Ureter (tissue), 1 donor: ENCODE data around the gene EAF1. TPM values are rescaled to one million over a fixed set of nuclear protein-coding genes. Genes with fewer than 3 reads are reported as not detected.
A peak's percentile ranks its signal among the peaks of the same experiment; 100 is the strongest.
"Not testable (repeated sequence)": the region's sequence is repeated elsewhere in the genome, so short reads cannot be mapped to it uniquely, and the experiment has no call there.

Experiments
- DNase-seq: peaks from one replicate; pipeline ENCODE4 v3.0.0-alpha.2; 2020; ENCODE audit warnings: low spot score
- total RNA-seq: library from RNA; stranded (reverse); gene quantifications from one replicate; pipeline ENCODE4 v1.2.4, GENCODE V29; 2023
- donor health status: DM: yes; HTN: yes; CAD: no.

The EAF1 gene
- total RNA-seq, 1 donor from 2014 or later: 14.1 TPM

GRCh38 chr3:15452156-15452555, 24.8 kb downstream of the EAF1 start:
- peak; percentile 13 for DNase-seq

DNA sequence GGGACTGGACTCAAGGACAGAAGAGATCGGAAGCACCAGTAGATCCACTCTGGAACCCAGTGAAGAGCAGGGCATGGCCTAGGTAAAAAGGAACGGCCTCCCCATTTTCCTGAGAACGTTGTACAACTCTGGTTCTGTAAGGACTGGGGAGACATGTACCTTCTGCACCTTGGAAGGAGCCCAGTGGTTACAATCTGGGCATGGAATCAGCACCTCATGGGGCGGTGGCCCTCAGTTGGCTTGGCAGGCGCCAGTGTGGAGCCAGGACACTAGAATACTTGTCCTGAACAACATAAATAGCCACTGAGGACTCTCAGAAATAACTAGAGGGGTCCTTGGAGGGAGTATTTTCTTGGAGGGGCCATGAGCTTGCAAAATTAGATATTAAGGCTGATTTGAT, 25.6 kb downstream of the EAF1 start:
- no peak for DNase-seq

- DNase-seq: no peak
These were observed 26.1 kb downstream of the EAF1 start for GRCh38 chr3:15453501-15453900.

DNA sequence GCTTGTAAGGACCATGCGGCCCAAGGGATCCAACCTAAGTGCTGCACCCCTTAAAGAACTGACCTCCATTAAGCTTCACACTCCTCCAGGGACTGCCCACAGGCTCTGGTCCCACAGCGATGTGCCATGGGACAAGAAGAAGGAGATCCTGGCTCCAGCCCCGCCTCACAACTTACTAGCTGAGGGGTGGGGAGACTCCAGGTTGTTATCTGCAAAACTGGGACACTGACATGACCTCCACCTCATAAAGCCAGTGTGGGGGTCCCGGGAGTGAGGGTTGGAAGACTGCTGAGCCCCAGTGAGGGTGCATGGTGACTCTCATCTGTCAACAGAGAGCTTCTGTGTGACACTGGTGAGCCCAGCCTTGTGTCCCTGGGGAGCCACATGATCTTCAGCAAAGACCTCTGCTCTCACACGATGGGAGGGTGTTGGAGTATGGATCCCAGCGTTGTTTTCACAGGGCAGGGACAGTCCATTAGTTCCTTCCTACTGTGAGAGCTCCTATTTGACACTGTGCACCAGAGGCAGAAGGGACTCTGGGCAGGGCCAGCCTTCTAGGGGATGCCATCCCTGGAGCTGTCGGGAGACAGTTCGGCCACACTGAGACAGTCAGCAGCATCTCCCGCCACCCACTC, 26.7 kb downstream of the EAF1 start:
- peak; percentile 26 for DNase-seq

- no peak for DNase-seq
These were observed 27.6 kb downstream of the EAF1 start for GRCh38 chr3:15454965-15455364.

DNA sequence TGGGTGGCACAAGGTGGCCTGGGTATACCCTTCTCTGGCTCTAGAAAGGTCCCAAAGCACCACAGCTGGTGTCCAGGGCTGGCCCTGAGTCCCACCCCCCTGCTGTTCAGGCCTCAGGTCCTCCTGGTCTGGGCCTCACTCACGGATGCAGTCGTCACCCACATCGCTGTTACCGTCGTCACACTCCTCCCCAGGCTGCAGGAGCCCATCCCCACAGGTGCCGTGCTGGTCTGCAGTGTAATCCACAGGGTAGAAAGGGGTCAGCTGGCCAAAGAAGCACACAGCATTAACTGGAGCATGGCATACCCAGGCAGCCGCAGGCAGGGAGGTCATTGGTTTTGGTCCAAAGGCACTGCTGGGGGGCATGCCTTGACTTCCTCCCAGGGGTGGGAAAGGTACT, 28.4 kb downstream of the EAF1 start:
- no peak for DNase-seq

GRCh38 chr3:15456321-15456720, 28.9 kb downstream of the EAF1 start:
- no peak for DNase-seq

- DNase-seq: not testable (repeated sequence)
These were observed 29.5 kb downstream of the EAF1 start for GRCh38 chr3:15456915-15457314.

- DNase-seq: no peak
These were observed 30.9 kb downstream of the EAF1 start for GRCh38 chr3:15458212-15458780.

- peak; percentile 34 for DNase-seq
These were observed 33.6 kb downstream of the EAF1 start for GRCh38 chr3:15460891-15461531.

GRCh38 chr3:15462451-15462850, 35.1 kb downstream of the EAF1 start:
- peak; percentile 26 for DNase-seq

DNA sequence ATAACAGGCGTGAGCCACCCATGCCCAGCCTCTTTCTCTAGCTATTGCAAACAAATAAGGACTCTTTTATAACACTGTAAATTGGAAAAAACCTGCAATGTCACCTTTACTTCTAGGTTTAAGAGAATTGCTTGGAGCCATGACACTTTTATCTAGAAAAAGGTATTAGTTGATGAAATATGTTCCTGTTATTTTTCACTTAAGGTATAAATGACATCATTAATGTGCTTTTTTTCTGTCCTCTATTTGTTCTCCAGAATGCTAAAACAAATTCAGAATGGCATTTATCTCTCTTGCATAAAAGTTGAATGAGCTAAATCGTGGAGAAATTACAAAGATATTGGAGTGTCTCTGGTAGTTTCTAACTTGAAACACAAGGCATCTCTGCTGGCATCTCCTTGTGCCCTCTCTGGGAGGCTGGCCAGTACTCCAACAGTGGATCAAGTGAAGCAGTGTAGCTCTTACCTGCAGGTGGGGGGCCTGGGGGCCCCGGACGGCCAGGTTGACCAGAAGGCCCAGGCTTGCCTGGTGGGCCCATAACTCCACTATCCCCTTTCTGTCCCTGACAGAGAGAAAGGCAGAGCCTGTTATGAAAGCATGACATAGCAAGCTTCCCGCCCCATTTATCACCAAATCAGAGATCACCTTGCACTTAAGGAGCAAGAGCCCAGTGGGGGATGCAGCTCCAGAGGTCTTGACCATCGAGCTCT, 38.6 kb downstream of the EAF1 start:
- no peak for DNase-seq

DNA sequence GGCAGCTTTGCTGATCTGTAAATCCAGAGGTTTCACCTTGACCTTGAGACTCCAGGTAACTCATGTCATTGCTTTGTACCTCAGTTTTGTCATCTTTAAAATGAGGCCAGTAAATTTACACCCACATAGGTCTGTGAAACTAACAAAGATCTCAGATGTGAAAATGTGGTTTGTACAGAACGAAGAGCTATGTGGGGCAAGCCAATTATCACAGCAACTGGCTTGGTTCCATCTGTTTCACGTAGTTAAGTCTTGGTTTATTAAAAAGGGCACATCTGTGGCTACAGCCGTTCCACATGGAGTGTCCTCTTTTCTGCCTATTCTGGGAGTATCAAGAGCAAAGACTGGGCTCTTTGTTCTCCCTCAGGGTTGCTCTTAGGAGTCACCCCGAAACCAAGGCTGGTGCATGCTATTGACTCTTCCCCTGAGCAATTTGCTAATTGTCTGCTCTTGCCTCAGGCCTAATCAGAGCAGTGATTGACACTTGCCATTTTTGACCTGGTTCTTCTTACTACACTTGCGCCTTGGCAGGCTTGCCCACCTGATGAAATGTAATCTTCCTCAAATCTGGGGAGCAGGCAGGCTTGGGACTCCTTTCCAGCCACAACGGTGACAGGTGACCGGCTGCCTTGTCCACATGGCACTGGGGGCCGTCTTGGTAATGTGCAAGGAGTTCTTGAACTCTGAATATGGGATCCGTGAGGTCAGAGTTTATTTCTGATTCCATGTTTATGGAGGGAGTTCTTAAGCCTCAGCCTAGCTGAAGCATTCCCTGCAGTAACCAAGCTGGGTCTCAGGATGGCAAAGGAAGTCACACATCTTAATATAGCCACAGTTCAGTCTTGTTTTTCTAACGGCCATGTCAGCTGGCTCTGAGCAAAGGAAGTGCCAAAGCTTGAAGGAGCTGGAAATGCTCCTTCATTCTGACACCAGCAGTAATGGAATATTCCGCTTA, 40.1 kb downstream of the EAF1 start:
- DNase-seq: no peak

- no peak for DNase-seq
These were observed 42.9 kb downstream of the EAF1 start for GRCh38 chr3:15470261-15470660.

DNA sequence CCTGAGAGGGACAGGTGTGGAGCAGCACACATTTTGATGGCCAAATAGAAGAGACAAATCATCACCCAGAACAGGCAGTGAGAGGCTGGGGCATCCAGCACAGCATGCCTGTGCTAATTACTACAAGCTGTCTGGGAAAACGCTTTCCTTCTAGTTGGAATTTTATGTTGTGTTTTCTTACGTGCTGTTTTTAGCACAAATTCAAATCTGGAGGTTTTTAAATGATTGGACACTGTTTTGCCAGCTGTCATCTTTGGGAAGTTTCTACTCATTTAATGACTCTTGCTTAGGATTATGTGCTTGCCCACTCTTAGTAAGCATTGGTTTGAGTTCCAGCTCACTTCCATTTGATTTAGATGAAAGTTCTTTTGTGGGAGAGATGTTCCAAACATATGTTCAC, 43.5 kb downstream of the EAF1 start:
- no peak for DNase-seq

- DNase-seq: no peak
These were observed 44.5 kb downstream of the EAF1 start for GRCh38 chr3:15471861-15472260.

DNA sequence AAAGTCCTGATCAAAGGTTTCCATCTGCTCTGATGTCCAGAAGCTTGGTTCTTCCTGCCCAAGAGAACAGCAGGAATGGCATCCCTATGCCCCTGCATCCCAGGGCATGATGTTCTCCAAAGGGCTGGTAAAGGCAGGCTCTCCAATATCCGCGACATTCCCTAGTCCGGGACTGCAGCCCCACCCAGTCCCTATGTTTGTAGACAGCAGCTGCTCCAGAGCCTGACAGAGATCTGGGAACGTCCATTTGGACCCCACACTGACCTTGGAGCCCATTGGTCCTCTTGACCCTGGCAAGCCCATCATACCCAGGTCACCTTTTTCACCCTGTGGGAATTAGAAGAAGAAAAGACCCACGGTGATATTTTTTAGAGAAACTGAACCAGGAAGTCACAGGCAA, 47.8 kb downstream of the EAF1 start:
- no peak for DNase-seq

DNA sequence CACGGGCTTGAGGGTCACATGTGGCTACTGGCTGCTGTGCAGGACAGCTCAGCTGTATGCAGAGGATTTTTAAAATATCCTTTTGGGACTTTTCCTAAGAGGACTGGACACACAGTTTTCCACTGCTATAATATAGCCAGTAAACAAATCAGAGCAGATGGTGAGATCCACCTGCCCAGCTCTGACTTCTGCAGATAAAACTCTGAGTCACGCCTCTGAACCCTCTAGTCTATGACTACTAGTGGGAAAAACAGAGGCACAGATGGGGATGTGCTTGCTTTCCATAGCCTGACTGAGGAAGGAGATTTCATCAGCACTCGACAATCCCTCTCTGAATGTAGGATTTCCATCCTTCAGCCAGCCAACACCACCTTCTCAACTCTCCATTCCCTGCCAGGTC, 49.0 kb downstream of the EAF1 start:
- DNase-seq: no peak

- DNase-seq: no peak
These were observed 50.7 kb downstream of the EAF1 start for GRCh38 chr3:15477951-15478639.

DNA sequence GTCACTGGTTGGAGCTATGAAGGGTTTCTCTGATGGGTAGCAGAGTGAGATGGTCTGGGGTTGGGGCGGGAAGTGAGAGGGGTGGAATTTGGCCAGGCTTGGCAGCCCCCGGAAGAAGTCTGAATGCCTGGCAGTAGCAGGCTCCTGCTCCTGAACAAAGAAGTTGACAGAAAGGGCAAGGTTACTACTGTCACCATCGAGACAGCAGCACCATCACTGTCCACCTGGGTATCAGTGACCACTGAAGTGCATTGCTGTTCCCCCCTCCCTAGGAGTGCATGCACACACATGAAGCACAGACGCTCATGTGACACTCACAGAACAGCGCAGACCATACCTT, 51.2 kb downstream of the EAF1 start:
- DNase-seq: no peak
